Uterus (tissue), 2 donors: ENCODE data around the gene PTK7.

ENCODE experiments used
- POLR2A ChIP-seq, 2 donors: fragments of 450-650 bp; IDR thresholded peaks; one replicate each; pipeline ENCODE4 v1.6.1; 2016; ENCODE audit warnings: antibody characterized with exemption in 2 of 2, mild to moderate bottlenecking in 1 of 2, moderate library complexity in 1 of 2
- TF ChIP-seq, protein P1 (sequence below), 4 experiments: fragments of 200-600 bp in 2 of 4; fragments of 450-650 bp in 2 of 4; sonication (generic) in 2 of 4; IDR thresholded peaks; one replicate each; pipeline ENCODE4 v1.5.1; 2016 to 2019; ENCODE audit warnings: antibody characterized with exemption in 4 of 4, mild to moderate bottlenecking in 2 of 4, moderate library complexity in 1 of 4

DNA sequence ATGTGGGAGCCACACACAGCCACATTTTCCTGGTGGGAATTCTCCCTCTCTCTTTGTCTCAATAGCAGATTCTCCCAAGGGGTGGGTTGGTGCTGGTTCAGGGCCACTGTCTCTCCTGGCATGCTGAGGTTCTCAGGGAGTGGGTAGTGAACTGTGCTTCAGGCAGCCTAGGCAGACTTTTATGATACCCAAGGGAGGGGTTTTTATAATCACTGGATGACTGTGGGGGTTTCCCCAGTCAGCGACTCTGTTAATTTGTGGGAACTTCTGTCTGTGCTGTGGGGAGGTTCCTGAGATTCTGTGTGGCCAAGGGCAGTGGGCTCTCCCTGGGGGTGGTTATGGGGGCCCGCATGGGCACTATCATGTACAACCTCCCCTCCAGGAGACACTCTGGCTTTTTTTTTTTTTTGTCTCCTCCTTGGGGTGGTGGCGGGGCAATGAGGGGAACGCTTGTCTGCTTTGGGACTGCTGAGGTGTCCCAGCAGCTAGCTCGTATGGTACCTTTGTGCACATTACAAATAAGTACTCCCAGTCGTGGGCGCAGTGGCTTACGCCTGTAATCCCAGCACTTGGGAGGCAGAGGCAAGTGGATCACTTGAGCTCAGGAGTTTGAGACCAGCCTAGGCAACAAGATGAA lies 10.0 kb downstream of the PTK7 start:
- TF ChIP-seq, protein P1, sequence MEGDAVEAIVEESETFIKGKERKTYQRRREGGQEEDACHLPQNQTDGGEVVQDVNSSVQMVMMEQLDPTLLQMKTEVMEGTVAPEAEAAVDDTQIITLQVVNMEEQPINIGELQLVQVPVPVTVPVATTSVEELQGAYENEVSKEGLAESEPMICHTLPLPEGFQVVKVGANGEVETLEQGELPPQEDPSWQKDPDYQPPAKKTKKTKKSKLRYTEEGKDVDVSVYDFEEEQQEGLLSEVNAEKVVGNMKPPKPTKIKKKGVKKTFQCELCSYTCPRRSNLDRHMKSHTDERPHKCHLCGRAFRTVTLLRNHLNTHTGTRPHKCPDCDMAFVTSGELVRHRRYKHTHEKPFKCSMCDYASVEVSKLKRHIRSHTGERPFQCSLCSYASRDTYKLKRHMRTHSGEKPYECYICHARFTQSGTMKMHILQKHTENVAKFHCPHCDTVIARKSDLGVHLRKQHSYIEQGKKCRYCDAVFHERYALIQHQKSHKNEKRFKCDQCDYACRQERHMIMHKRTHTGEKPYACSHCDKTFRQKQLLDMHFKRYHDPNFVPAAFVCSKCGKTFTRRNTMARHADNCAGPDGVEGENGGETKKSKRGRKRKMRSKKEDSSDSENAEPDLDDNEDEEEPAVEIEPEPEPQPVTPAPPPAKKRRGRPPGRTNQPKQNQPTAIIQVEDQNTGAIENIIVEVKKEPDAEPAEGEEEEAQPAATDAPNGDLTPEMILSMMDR (IDR thresholded peaks at IDR 0.05): no peak
- no peak for TF ChIP-seq POLR2A (IDR thresholded peaks at IDR 0.05)
